CD4-positive, alpha-beta T cell (primary cell): ENCODE results near the gene HSD17B2. TPM values are rescaled to one million over a fixed set of nuclear protein-coding genes. Genes with fewer than 3 reads are reported as not detected.

Source experiments
- ATAC-seq: fragments of 200-7000 bp; cut with Tn5 transposase; one replicate; pipeline ENCODE4 v1.10.0; 2022; ENCODE audit warnings: mild to moderate bottlenecking; ENCODE audit not compliant: poor library complexity
- CTCF ChIA-PET: fragments of 350-600 bp; sonication (Branson Sonifier 250); formaldehyde crosslinking; loops from one replicate; lab custom pipeline; 2021; ENCODE audit warnings: antibody characterized with exemption, inconsistent platforms; lab: Charles Lee
- POLR2A ChIA-PET: fragments of 350-600 bp; sonication (Branson Sonifier 250); formaldehyde crosslinking; loops from one replicate; lab custom pipeline; 2021; ENCODE audit warnings: antibody characterized with exemption, inconsistent platforms; lab: Charles Lee
- DNase-seq, 14 experiments: peaks; one replicate each; pipeline ENCODE4 v3.0.0-alpha.2; 2013 to 2020; ENCODE audit warnings: mixed read lengths in 2 of 14
- H3K27ac ChIP-seq, 2 donors: one replicate each; pipeline versions ENCODE4 v1.5.1 to v1.7.0; 2013; ENCODE audit warnings: low read length in 2 of 2, low read depth in 1 of 2, mild to moderate bottlenecking in 1 of 2
- H3K27me3 ChIP-seq, 2 experiments: 1 replicate in 1 of 2; 2 replicates in 1 of 2; pipeline versions ENCODE4 v1.6.1 to v1.7.0; 2013; ENCODE audit warnings: low read length in 2 of 2, control low read depth in 1 of 2, mild to moderate bottlenecking in 1 of 2, moderate library complexity in 1 of 2; ENCODE audit not compliant: insufficient read depth in 2 of 2, control insufficient read depth in 1 of 2
- H3K36me3 ChIP-seq: one replicate; pipeline ENCODE4 v1.6.1; 2013; ENCODE audit warnings: low read length, control low read depth; ENCODE audit not compliant: insufficient read depth
- H3K4me1 ChIP-seq: one replicate; pipeline ENCODE4 v1.6.1; 2013; ENCODE audit warnings: low read length, control low read depth; ENCODE audit not compliant: insufficient read depth
- H3K4me3 ChIP-seq: one replicate; pipeline ENCODE4 v1.5.1; 2013; ENCODE audit warnings: mild to moderate bottlenecking, low read length, moderate library complexity
- H3K9me3 ChIP-seq, 2 experiments: 1 replicate in 1 of 2; 2 replicates in 1 of 2; pipeline versions ENCODE4 v1.6.1 to v1.7.0; 2013; ENCODE audit warnings: low read length in 2 of 2, mild to moderate bottlenecking in 2 of 2, control low read depth in 1 of 2, moderate library complexity in 1 of 2; ENCODE audit not compliant: control insufficient read depth in 1 of 2, insufficient read depth in 1 of 2
- H3K27ac Mint-ChIP-seq: one replicate; pipeline ENCODE4 v1.8.0; 2020; ENCODE audit warnings: mixed read lengths
- H3K27me3 Mint-ChIP-seq: one replicate; pipeline ENCODE4 v1.8.0; 2021; ENCODE audit warnings: mixed read lengths
- H3K36me3 Mint-ChIP-seq: one replicate; pipeline ENCODE4 v1.8.0; 2021; ENCODE audit warnings: low read depth, mixed read lengths
- H3K4me1 Mint-ChIP-seq: one replicate; pipeline ENCODE4 v1.8.0; 2021; ENCODE audit warnings: low read depth, mixed read lengths
- H3K4me3 Mint-ChIP-seq: one replicate; pipeline ENCODE4 v1.8.0; 2020; ENCODE audit warnings: mild to moderate bottlenecking, mixed read lengths
- H3K9me3 Mint-ChIP-seq: one replicate; pipeline ENCODE4 v1.8.0; 2020; ENCODE audit warnings: mixed read lengths
- intact Hi-C, 2 experiments: fragments of 100-400 bp; cut with DNase I in 1 of 2; cut with micrococcal nuclease in 1 of 2; formaldehyde crosslinking; loops; one replicate each; pipeline versions ENCODE4 v1.15.1 to v1.9.0; 2023 to 2025; cut with DNase I, micrococcal nuclease
- total RNA-seq, 174 experiments: library from RNA in 2 of 174; stranded (reverse) in 2 of 174; gene quantifications; one replicate each; pipeline ENCODE4 v1.2.3 and lab custom pipeline; 2021 to 2026
- TF ChIP-seq, protein P1 (sequence below): fragments of 200-600 bp; IDR thresholded peaks from one replicate; pipeline ENCODE4 v1.8.0; 2022; ENCODE audit warnings: antibody characterized with exemption, mild to moderate bottlenecking

Gene HSD17B2
- total RNA-seq, 2 experiments from 2014 or later: not detected

DNA sequence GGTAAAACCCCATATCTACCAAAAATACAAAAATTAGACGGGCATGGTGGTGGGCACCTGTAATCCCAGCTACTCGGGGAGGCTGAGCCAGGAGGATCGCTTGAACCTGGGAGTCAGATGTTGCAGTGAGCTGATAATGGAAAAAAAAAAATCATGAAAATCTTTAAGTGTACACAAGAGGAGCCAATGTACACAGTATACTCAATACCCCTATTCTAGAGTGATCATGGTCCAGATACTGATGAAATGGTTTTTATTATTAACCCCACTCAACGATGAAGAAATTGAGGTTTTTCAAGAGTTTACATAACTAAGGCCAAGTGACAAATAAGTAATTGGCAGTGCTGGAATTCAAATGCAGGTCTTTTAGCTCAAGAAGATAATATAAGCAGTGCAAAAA is 11.5 kb downstream of the HSD17B2 start:
- ChIA-PET CTCF (no interaction called here), POLR2A (no interaction called here)
- no peaks in the 10 kb centered on the region for H3K9me3 ChIP-seq
- intact Hi-C loops: no loop called here
- H3K27me3 ChIP-seq: peaks cover 0 to 2% of the 10 kb centered on the region in 2 experiments
- peaks cover 19% of the 10 kb centered on the region for H3K27me3 Mint-ChIP-seq
- no peaks in the 10 kb centered on the region for H3K9me3 Mint-ChIP-seq
- TF ChIP-seq, protein P1, sequence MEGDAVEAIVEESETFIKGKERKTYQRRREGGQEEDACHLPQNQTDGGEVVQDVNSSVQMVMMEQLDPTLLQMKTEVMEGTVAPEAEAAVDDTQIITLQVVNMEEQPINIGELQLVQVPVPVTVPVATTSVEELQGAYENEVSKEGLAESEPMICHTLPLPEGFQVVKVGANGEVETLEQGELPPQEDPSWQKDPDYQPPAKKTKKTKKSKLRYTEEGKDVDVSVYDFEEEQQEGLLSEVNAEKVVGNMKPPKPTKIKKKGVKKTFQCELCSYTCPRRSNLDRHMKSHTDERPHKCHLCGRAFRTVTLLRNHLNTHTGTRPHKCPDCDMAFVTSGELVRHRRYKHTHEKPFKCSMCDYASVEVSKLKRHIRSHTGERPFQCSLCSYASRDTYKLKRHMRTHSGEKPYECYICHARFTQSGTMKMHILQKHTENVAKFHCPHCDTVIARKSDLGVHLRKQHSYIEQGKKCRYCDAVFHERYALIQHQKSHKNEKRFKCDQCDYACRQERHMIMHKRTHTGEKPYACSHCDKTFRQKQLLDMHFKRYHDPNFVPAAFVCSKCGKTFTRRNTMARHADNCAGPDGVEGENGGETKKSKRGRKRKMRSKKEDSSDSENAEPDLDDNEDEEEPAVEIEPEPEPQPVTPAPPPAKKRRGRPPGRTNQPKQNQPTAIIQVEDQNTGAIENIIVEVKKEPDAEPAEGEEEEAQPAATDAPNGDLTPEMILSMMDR: no peak
- H3K4me1 Mint-ChIP-seq: no peaks in the 10 kb centered on the region
- H3K36me3 Mint-ChIP-seq: no peaks in the 10 kb centered on the region
- H3K27ac ChIP-seq: no peak overlapping the region
- no peaks in the 10 kb centered on the region for H3K4me1 ChIP-seq
- ATAC-seq (no peak), DNase-seq (no peak)
- H3K27ac Mint-ChIP-seq: no peak overlapping the region
- H3K4me3 Mint-ChIP-seq: no peak overlapping the region
- no peak overlapping the region for H3K4me3 ChIP-seq
- no peaks in the 10 kb centered on the region for H3K36me3 ChIP-seq

DNA sequence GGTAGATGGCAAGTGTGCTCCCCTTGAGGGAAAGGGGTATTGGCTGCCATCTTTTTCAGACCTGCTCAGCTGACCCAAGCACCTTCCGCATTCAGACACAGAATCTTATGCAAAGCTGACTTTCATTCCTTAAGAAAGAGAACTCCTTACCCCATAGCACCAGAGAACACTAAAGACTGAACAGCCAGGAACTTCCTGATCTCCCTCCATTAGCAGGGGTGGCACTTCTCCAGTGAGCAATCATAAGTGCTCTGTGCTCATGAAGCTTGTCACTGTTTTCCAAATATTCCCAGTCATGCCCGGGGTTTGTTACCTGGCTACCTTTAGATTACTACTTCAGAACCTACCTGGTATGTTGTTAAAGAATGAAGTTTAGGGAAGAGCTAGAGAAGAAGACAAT is 11.9 kb downstream of the HSD17B2 start:
- no peak overlapping the region for H3K27ac ChIP-seq
- Mint-ChIP-seq H3K9me3 (no peaks in the 10 kb centered on the region), H3K27ac (no peak overlapping the region), H3K4me1 (no peaks in the 10 kb centered on the region), H3K27me3 (peaks cover 17% of the 10 kb centered on the region), H3K4me3 (no peak overlapping the region), H3K36me3 (no peaks in the 10 kb centered on the region)
- ChIA-PET POLR2A (no interaction called here), CTCF (no interaction called here)
- TF ChIP-seq, protein P1: no peak
- DNase-seq (no peak), ATAC-seq (no peak)
- H3K4me1 ChIP-seq: no peaks in the 10 kb centered on the region
- intact Hi-C loops: no loop called here
- H3K4me3 ChIP-seq: no peak overlapping the region
- H3K36me3 ChIP-seq: no peaks in the 10 kb centered on the region
- no peaks in the 10 kb centered on the region for H3K9me3 ChIP-seq
- peaks cover 0 to 2% of the 10 kb centered on the region in 2 experiments for H3K27me3 ChIP-seq

DNA sequence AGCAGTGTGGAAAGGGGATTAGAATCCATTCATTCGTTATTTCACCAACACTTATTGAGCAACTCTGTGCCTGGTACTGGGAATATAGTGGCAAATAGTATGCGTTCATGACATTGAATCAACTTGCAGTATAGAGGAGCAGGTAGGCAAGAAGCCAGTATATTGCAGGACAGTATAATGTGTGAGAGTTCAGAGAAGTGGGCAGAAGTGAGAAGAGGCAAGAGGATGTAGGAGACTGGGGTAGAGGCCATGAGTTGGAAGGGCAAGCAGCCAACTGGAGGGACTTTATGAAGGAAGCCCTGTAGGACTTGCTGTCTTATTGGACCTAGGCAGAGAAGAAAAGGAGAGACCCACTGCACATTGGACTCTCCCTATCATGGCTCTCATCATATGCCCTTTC is 12.3 kb downstream of the HSD17B2 start:
- H3K36me3 ChIP-seq: no peaks in the 10 kb centered on the region
- H3K9me3 ChIP-seq: no peaks in the 10 kb centered on the region
- H3K27ac ChIP-seq: no peak overlapping the region
- DNase-seq (no peak), ATAC-seq (no peak)
- H3K27ac Mint-ChIP-seq: no peak overlapping the region
- peaks cover 0 to 4% of the 10 kb centered on the region in 2 experiments for H3K27me3 ChIP-seq
- ChIA-PET POLR2A (no interaction called here), CTCF (no interaction called here)
- H3K36me3 Mint-ChIP-seq: no peaks in the 10 kb centered on the region
- H3K4me1 ChIP-seq: no peaks in the 10 kb centered on the region
- H3K9me3 Mint-ChIP-seq: no peaks in the 10 kb centered on the region
- H3K4me1 Mint-ChIP-seq: no peaks in the 10 kb centered on the region
- peaks cover 17% of the 10 kb centered on the region for H3K27me3 Mint-ChIP-seq
- intact Hi-C loops: no loop called here
- no peak overlapping the region for H3K4me3 Mint-ChIP-seq
- no peak overlapping the region for H3K4me3 ChIP-seq
- TF ChIP-seq, protein P1: no peak
